Suprapubic skin (tissue), 4 donors: ENCODE data around the gene QSOX1. TPM values are rescaled to one million over a fixed set of nuclear protein-coding genes. Genes with fewer than 3 reads are reported as not detected.

Source experiments
- DNase-seq, 2 donors: peaks; one replicate each; pipeline ENCODE4 v3.0.0-alpha.2; 2019; ENCODE audit warnings: low spot score in 2 of 2
- H3K27ac ChIP-seq: fragments of 200-600 bp; sonication (generic); one replicate; pipeline ENCODE4 v1.5.1; 2019
- H3K27me3 ChIP-seq: fragments of 200-600 bp; sonication (generic); one replicate; pipeline ENCODE4 v1.5.1; 2019
- H3K36me3 ChIP-seq: fragments of 200-600 bp; sonication (generic); one replicate; pipeline ENCODE4 v1.5.1; 2019
- H3K4me1 ChIP-seq: fragments of 200-600 bp; sonication (generic); one replicate; pipeline ENCODE4 v1.5.1; 2019
- H3K4me3 ChIP-seq: fragments of 200-600 bp; sonication (generic); one replicate; pipeline ENCODE4 v1.5.1; 2019; ENCODE audit warnings: mild to moderate bottlenecking
- H3K9me3 ChIP-seq: fragments of 200-600 bp; sonication (generic); one replicate; pipeline ENCODE4 v1.5.1; 2019
- EP300 ChIP-seq: sonication (generic); formaldehyde crosslinking; IDR thresholded peaks from one replicate; pipeline ENCODE4 v1.6.1; 2017; ENCODE audit warnings: antibody characterized with exemption
- POLR2A ChIP-seq, 2 donors: fragments of 450-650 bp; IDR thresholded peaks; one replicate each; pipeline ENCODE4 v1.6.1; 2017; ENCODE audit warnings: antibody characterized with exemption in 2 of 2, mild to moderate bottlenecking in 2 of 2, moderate library complexity in 2 of 2
- POLR2AphosphoS5 ChIP-seq, 3 donors: sonication (generic); formaldehyde crosslinking; IDR thresholded peaks; one replicate each; pipeline ENCODE4 v1.6.1; 2017; ENCODE audit warnings: antibody characterized with exemption in 3 of 3
- WGBS: methylation state at CpG from one replicate; pipeline ENCODE4 v1.1.5; 2018; 5-methylcytosine and 5-hydroxymethylcytosine counted together
- total RNA-seq, 4 donors: library from RNA; depleted of rRNA; stranded (reverse); fragments of >200 nt; gene quantifications; one replicate each; pipeline ENCODE4 v1.1.0, GENCODE V29; 2016
- TF ChIP-seq, protein P1 (sequence below), 2 donors: fragments of 200-600 bp in 1 of 2; fragments of 450-650 bp in 1 of 2; sonication (generic) in 1 of 2; IDR thresholded peaks; one replicate each; pipeline ENCODE4 v1.5.1; 2016 to 2019; ENCODE audit warnings: antibody characterized with exemption in 2 of 2, mild to moderate bottlenecking in 1 of 2, moderate library complexity in 1 of 2

QSOX1 gene
- total RNA-seq, 4 donors from 2014 or later: 56.6 to 66.1 (median 61.5) TPM

DNA sequence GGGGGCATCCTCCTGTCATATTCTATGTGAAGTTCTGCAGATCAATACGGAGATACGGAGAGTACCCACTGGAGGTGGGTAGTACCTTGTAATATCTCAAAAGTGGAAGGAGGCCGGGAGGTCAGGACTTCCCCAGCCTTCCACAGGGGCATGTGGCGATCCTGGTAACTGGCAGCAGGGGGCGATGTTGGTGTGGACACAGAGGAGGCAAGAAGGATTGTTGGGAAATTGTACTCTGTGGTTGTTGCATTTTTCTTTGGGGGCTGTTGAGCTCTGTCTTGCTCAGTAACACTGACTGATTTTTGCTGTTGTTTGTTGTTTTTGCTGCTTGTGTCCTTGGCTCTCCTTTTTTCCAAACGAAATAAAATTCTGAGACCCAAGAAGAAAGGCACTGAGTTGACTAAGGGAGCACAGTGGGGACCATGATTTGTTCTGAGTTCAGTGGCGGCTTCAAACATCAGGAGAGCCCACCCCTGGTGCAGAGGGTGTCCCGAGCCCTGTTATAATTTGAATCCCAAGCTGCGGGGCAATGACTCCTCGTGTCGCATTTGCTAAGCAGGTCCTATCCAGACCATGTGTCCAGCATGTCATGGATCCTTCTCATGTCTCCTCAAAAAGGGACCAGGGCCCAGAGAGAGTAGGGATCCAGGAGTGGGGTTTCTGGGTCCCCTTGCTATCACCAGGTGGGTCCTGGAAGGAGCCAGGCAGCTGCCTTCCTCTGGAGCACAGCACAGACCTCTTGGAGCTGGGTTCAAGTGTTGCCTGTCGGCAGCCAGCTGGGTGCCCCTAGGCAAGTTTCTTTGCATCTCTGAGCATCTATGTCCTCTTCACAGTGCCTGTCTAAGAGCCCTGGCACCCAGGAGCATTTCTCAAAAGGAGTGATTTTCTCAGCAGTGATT, 98.2 kb downstream of the QSOX1 start:
- TF ChIP-seq POLR2AphosphoS5 (IDR thresholded peaks at IDR 0.05) (no peak), POLR2A (IDR thresholded peaks at IDR 0.05) (no peak), EP300 (no peak)
- TF ChIP-seq, protein P1, sequence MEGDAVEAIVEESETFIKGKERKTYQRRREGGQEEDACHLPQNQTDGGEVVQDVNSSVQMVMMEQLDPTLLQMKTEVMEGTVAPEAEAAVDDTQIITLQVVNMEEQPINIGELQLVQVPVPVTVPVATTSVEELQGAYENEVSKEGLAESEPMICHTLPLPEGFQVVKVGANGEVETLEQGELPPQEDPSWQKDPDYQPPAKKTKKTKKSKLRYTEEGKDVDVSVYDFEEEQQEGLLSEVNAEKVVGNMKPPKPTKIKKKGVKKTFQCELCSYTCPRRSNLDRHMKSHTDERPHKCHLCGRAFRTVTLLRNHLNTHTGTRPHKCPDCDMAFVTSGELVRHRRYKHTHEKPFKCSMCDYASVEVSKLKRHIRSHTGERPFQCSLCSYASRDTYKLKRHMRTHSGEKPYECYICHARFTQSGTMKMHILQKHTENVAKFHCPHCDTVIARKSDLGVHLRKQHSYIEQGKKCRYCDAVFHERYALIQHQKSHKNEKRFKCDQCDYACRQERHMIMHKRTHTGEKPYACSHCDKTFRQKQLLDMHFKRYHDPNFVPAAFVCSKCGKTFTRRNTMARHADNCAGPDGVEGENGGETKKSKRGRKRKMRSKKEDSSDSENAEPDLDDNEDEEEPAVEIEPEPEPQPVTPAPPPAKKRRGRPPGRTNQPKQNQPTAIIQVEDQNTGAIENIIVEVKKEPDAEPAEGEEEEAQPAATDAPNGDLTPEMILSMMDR (IDR thresholded peaks at IDR 0.05): peak; percentile 57 to 71
- Histone ChIP-seq H3K4me3 (no peak overlapping the region), H3K9me3 (no peaks in the 10 kb centered on the region), H3K4me1 (no peaks in the 10 kb centered on the region), H3K27ac (no peak overlapping the region), H3K36me3 (no peaks in the 10 kb centered on the region), H3K27me3 (peaks cover 36% of the 10 kb centered on the region)
- WGBS: 64% methylated on average over 12 of the region's 12 CpGs
- no peak for DNase-seq

Other genes with a start within 250 kb of the QSOX1 start
- 10 to 100 TPM; 60.5 to 90.2 (median 68.4) TPM for gene CEP350, start 200.1 kb upstream of the QSOX1 start, total RNA-seq
- gene LHX4, start 75.4 kb downstream of the QSOX1 start, total RNA-seq: 1 to 10 TPM in 1 of 4 donors, under 1 TPM in 3; 0.08 to 1.2 (median 0.31) TPM